HepG2 (cell line): ENCODE results near the gene ATE1. TPM values are rescaled to one million over a fixed set of nuclear protein-coding genes. Genes with fewer than 3 reads are reported as not detected.
A peak's percentile ranks its signal among the peaks of the same experiment; 100 is the strongest.

ENCODE experiments used
- CBFB ChIP-seq: sonication (generic); formaldehyde crosslinking; IDR thresholded peaks from 2 replicates; pipeline ENCODE4 v1.4.0; 2020; ENCODE audit warnings: missing genetic modification reagents
- CREB1 ChIP-seq, 2 experiments: fragments of 450-650 bp in 1 of 2; IDR thresholded peaks; 2 replicates each; pipeline ENCODE4 v1.6.1; 2016 to 2017; ENCODE audit warnings: control low read depth in 1 of 2, mild to moderate bottlenecking in 1 of 2, missing compliant biosample characterization in 1 of 2, missing genetic modification characterization in 1 of 2
- GMEB1 ChIP-seq: sonication (generic); formaldehyde crosslinking; IDR thresholded peaks from 2 replicates; pipeline ENCODE4 v1.5.1; 2020; ENCODE audit warnings: missing genetic modification reagents, mild to moderate bottlenecking, borderline replicate concordance
- GTF2F1 ChIP-seq: fragments of 150-350 bp; IDR thresholded peaks from 2 replicates; pipeline ENCODE4 v1.6.1; 2014; ENCODE audit warnings: low read length
- MTA3 ChIP-seq: sonication (generic); formaldehyde crosslinking; IDR thresholded peaks from 2 replicates; pipeline ENCODE4 v1.4.0; 2020; ENCODE audit warnings: missing genetic modification reagents
- PPARG ChIP-seq: conservative IDR thresholded peaks from 2 replicates; pipeline ENCODE4 v1.6.1; 2016; ENCODE audit warnings: missing biosample characterization, missing genetic modification reagents
- SIX1 ChIP-seq: sonication (generic); formaldehyde crosslinking; IDR thresholded peaks from 2 replicates; pipeline ENCODE4 v1.4.0; 2020; ENCODE audit warnings: missing genetic modification reagents, borderline replicate concordance
- SUZ12 ChIP-seq: fragments of 150-350 bp; IDR thresholded peaks from 2 replicates; pipeline ENCODE4 v1.6.1; 2014; ENCODE audit warnings: low read depth, low read length
- TIGD3 ChIP-seq: sonication (generic); formaldehyde crosslinking; IDR thresholded peaks from 2 replicates; pipeline ENCODE4 v1.5.1; 2020; ENCODE audit warnings: mild to moderate bottlenecking, missing genetic modification reagents, borderline replicate concordance
- ZBTB3 ChIP-seq: sonication (generic); formaldehyde crosslinking; IDR thresholded peaks from 2 replicates; pipeline ENCODE4 v1.4.0; 2020; ENCODE audit warnings: low read depth, mild to moderate bottlenecking, moderate library complexity, missing genetic modification reagents, borderline replicate concordance
- ZFYVE20 ChIP-seq: sonication (generic); formaldehyde crosslinking; IDR thresholded peaks from 2 replicates; pipeline ENCODE4 v1.8.0; 2023; ENCODE audit warnings: low read depth, mild to moderate bottlenecking, moderate library complexity, missing genetic modification reagents, borderline replicate concordance
- ZNF18 ChIP-seq: sonication (generic); formaldehyde crosslinking; IDR thresholded peaks from 2 replicates; pipeline ENCODE4 v1.8.0; 2022; ENCODE audit warnings: mild to moderate bottlenecking, missing genetic modification reagents; ENCODE audit not compliant: insufficient replicate concordance
- ZNF3 ChIP-seq: IDR thresholded peaks from 2 replicates; pipeline ENCODE4 v1.7.0; 2017; ENCODE audit warnings: inconsistent platforms
- ZNF414 ChIP-seq: sonication (generic); formaldehyde crosslinking; IDR thresholded peaks from 2 replicates; pipeline ENCODE4 v1.5.0; 2020; ENCODE audit warnings: missing genetic modification reagents
- ZNF430 ChIP-seq: sonication (generic); formaldehyde crosslinking; IDR thresholded peaks from 2 replicates; pipeline ENCODE4 v1.9.0; 2021; ENCODE audit warnings: mild to moderate bottlenecking, missing genetic modification reagents
- ZNF547 ChIP-seq: sonication (generic); formaldehyde crosslinking; IDR thresholded peaks from 2 replicates; pipeline ENCODE4 v1.5.1; 2020; ENCODE audit warnings: mild to moderate bottlenecking, missing genetic modification reagents
- ZNF597 ChIP-seq: sonication (generic); formaldehyde crosslinking; IDR thresholded peaks from 2 replicates; pipeline ENCODE4 v1.5.0; 2020; ENCODE audit warnings: missing genetic modification reagents
- ZNF660 ChIP-seq: sonication (generic); formaldehyde crosslinking; IDR thresholded peaks from 2 replicates; pipeline ENCODE4 v1.5.1; 2020; ENCODE audit warnings: mild to moderate bottlenecking, low read depth, missing genetic modification reagents, borderline replicate concordance
- ZNF770 ChIP-seq: sonication (generic); formaldehyde crosslinking; IDR thresholded peaks from 2 replicates; pipeline ENCODE4 v1.5.0; 2020; ENCODE audit warnings: mild to moderate bottlenecking, missing genetic modification reagents
- ZNF790 ChIP-seq: sonication (generic); formaldehyde crosslinking; IDR thresholded peaks from 2 replicates; pipeline ENCODE4 v1.8.0; 2022; ENCODE audit warnings: missing genetic modification reagents, mild to moderate bottlenecking, borderline replicate concordance
- polyA plus RNA-seq, 8 experiments: library from polyadenylated mRNA; depleted of rRNA in 3 of 8; stranded (reverse) in 7 of 8; unstranded in 1 of 8; fragments of >200 nt; fragmentation: Illumina TruSeq in 4 of 8; extraction: Trizol in 4 of 8; gene quantifications; 2 replicates each; pipeline versions ENCODE4 v1.2.1 to v1.2.3, GENCODE V29; 2011 to 2016; ENCODE audit warnings: low read depth in 4 of 8, missing spikeins in 1 of 8, mixed read lengths in 1 of 8; ENCODE audit not compliant: insufficient read depth in 1 of 8
- total RNA-seq, 5 experiments: library from RNA; depleted of rRNA; stranded (reverse); fragments of >200 nt; fragmentation: Illumina TruSeq; extraction: Trizol; gene quantifications; 2 replicates each; pipeline ENCODE4 v1.2.3, GENCODE V29; 2016; ENCODE audit warnings: low read depth in 1 of 5

Gene ATE1
- total and polyA plus RNA-seq, 2 of the 13 experiments (the other 11 are each of a cell fraction or from before 2014, with no cell fraction given) = 17.5 to 42.2 TPM

GRCh38 chr10:121974535-121975294 lies 46.9 kb upstream of the ATE1 start, which contains the start of gene NSMCE4A (continued):
- TF ChIP-seq ZNF430 (CRISPR knock-in tag) = no peak
- TF ChIP-seq TIGD3 (CRISPR knock-in tag) = no peak
- 0 out of 2 replicates have a peak, but pooled peaks have one; percentile 34 for TF ChIP-seq PPARG (CRISPR knock-in tag)
- TF ChIP-seq ZNF660 (CRISPR knock-in tag) = no peak
- TF ChIP-seq ZNF597 (CRISPR knock-in tag) = peak; percentile 17; the same call in 1 of the 2 replicates
- no peak for TF ChIP-seq SIX1 (CRISPR knock-in tag)
- TF ChIP-seq ZNF770 = peak; percentile 95
- no peak for TF ChIP-seq MTA3
- peak; percentile 43 for TF ChIP-seq ZNF18 (CRISPR knock-in tag)
- TF ChIP-seq ZNF547 (CRISPR knock-in tag) = no peak; the same call in 1 of the 2 replicates
- peak; percentile 40; the same call in 1 of the 2 replicates for TF ChIP-seq CBFB (CRISPR knock-in tag)
- no peak for TF ChIP-seq ZBTB3
- TF ChIP-seq GTF2F1 = no peak
- TF ChIP-seq SUZ12 = no peak
- TF ChIP-seq ZNF414 (CRISPR knock-in tag) = 0 out of 2 replicates have a peak, but pooled peaks have one; percentile 38
- no peak for TF ChIP-seq ZNF790 (CRISPR knock-in tag)
- TF ChIP-seq GMEB1 (CRISPR knock-in tag) = peak; percentile 59
- no peak for TF ChIP-seq ZNF3 (CRISPR knock-in tag)
- no peak for TF ChIP-seq ZFYVE20 (CRISPR knock-in tag)
- no peak for TF ChIP-seq CREB1 (IDR thresholded peaks at IDR 0.05)
- TF ChIP-seq CREB1 (CRISPR knock-in tag; IDR thresholded peaks at IDR 0.05) = no peak
